T1000 (cell line): Measurements from ENCODE around the gene FKBP6.
"Not testable (repeated sequence)": the region's sequence is repeated elsewhere in the genome, so short reads cannot be mapped to it uniquely, and the experiment has no call there.

Experiments
- DNase-seq: peaks from one replicate; lab custom pipeline; 2025; ENCODE audit warnings: mixed read lengths; lab: John Stamatoyannopoulos, UW

FKBP6 gene

GRCh38 chr7:73358590-73359275 is 30.8 kb downstream of the FKBP6 start:
- no peak for DNase-seq

GRCh38 chr7:73359306-73359705 is 31.3 kb downstream of the FKBP6 start:
- no peak for DNase-seq

GRCh38 chr7:73359746-73360375 is 31.9 kb downstream of the FKBP6 start:
- no peak for DNase-seq

GRCh38 chr7:73360590-73360989 is 32.6 kb downstream of the FKBP6 start:
- not testable (repeated sequence) for DNase-seq

DNA sequence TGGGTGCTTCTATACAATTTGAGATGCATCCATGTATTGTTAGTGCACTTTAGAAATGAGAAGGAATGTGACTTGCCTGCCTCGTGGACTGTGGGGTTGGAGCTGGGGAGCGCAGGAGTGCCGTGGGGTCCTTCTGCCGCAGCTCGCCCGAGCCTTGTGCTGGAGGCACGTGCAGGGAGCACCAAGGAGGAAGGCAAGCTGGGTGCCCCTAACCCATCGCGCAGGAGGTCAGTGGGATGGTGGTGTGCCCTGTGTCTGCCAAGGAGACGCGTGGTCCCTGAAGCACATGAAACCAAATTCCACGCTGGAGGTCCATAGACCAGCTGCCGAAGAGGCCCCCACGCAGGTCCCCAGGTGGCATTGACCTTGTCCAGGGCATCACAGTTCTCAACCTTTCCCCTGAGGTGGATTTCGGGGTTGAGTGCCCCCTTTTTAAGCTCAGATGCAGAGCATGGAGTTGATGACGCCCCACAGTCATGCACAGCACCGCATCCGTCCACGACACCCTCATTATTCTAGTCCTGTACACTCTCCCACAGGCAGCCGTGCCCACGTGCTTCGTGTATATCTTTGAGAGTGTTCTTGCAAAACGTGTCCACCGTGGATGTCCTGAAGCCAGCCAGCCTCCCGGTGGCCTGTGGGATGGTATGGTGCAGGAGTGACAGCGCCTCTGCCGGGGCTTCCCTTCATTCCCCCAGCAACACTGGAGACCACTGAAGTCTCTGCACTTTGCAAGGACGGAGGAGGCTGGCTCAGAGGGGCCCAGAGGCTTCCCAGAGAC is 35.5 kb downstream of the FKBP6 start:
- no peak for DNase-seq

DNA sequence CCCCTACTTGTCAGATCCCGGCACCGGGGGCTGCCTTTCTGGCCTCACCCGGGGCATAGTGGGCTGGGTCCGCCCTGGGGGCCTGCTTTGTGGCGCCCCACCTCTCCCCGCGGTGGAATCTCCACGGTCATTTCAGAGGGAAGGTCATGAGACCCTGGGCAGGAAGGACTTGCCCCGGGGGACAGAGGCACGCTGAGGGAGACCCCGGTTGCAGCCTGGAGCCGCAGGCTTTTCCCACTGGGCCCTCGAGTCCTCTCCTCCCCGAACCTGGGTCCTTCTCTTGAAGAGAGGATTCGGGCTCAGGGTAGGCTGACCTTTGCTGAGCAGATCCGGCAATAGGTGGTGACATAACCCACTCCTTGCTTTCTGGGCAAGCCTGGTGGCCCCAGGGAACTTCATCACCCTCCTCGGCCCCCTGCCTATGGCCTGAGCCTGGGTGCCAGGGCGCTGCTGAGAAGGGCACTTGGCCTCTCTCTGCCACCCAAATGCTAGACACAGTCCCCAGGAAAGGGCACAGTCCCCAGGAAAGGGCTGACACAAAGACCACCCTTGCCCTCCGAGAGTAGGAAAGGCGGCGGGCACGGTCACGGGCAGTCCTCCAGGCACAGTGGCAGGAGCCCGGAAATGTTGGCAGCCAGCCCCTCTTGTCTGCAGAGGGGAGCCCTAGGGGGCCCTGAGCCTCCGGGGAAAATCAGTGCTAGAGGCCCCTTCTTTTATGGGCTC is 36.2 kb downstream of the FKBP6 start:
- no peak for DNase-seq

GRCh38 chr7:73366127-73366526 is 38.2 kb downstream of the FKBP6 start:
- no peak for DNase-seq

DNA sequence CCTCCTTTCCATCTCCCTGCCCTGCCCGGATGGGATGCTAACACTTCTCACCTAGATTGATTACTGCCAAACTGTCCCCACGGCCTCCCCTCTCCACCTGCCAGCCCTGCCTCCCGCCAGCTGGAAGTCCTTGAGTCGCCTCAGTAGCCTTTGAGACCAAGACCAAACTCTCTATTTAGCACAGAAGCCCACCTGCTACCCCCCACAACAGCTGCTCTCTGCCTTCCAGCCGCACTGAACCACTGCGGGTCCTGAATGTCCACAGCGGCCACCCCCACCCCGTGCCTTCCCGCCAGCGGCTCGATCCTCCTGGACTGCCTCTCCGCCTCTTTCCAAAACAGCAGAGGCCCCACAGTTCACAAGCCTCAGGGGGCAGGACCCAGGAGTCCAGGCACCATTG is 39.0 kb downstream of the FKBP6 start:
- no peak for DNase-seq

DNA sequence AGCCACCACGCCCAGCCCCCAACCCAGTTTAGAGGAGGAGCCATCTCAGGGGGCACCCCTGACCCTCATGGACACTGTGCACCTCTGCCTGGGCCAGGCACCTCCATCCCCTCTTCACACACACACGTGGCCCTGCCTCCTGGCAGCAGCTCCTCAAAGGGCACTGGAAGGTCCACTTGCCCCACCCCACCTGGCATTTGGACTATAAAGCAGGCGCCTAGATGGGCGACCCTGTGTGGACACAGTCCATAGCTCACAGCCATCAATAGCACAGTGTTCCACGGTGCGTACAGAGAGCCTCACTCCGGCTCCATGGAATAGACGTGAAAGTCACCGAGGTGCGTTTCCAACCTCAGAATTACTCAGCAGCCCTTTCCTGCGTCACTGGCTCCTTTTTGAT is 41.0 kb downstream of the FKBP6 start:
- no peak for DNase-seq

GRCh38 chr7:73369622-73370021 is 41.7 kb downstream of the FKBP6 start:
- DNase-seq = no peak

DNA sequence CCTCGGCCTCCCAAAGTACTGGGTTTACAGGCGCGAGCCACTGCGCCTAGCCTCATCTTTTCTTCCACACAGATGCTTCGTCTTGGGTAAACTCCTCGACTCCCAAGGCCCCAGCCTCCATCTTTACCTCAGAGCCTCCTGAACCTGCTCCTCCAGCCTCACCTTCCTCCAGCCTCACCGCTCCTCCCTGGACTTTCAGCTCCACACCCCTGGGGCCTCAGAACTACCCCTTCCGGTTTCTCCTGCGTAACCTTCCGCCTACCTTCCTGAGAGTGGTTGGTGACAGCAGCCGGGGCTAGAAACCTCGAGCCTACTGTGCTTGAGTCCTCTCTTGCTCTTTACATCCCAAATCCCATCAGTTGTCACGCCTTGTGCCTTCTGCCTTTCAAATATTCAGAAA is 45.8 kb downstream of the FKBP6 start:
- no peak for DNase-seq

GRCh38 chr7:73376262-73376661 is 48.3 kb downstream of the FKBP6 start:
- not testable (repeated sequence) for DNase-seq

- no peak for DNase-seq
Measured at GRCh38 chr7:73376671-73377412, 48.9 kb downstream of the FKBP6 start.

DNA sequence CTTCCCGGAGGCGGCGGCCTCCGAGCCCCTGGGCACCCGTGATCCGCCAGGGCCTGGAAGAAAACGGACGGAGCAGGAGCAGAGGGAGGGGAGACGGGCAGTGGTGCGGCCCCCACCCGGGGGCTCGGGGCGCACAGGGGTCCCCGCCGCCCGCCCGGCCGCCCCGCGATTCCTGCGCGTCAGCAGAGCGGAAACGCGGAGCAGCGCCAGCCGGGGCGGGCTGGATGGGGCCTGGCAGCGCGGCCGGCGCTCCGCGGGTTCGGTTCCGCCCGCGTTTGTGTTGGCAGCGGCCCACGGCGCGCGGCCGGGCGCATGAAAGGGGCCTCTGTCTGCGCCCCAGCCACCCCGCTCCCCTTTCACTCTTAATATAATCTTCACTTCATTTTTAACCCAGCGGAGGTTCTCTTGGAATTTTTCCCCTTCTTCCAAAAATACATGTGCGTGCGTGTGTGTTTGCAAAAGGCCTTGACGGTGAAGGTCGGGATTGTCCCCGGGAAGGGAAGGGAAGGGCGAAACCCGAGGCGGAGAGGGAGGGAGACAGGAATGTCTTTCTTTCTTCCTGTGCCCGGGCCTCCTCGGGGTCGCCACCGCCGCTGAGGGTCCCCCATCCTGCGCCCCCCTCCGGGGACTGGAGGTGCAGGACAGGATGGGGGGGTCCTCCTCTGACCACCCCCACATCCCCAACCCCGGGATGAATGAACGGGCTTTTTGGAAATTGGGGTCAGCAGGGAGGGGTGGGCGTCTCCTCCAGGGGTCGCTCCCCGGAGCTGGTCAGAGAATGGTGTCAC is 49.6 kb downstream of the FKBP6 start:
- DNase-seq = not testable (repeated sequence)

- no peak for DNase-seq
Measured at GRCh38 chr7:73382934-73383503, 55.1 kb downstream of the FKBP6 start.

DNA sequence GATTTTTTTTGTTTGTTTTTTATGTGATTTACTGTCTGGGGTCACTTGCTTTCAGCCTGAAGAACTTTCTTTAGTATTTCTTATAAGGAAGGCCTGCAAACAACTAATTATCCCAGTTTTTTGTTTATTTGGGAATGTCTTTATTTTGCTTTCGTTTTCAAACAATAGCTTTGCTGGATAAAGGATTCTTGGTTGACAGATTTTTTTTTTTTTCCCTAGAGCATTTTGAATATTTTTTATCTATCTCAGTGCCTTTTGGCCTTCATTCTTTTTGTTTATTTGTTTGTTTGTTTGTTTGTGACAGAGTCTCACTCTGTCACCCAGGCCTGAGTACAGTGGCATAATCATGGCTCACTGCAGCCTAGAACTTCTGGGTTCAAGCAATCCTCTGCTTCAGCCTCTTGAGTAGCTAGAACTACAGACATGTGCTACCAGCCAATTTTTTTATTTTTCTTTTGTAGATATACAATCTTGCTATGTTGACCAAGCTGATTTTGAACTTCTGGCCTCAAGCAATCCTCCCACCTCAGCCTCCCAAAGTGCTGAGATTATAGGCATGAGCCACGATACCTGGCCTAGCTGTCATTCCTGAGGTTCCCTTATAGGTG is 59.4 kb downstream of the FKBP6 start:
- DNase-seq = no peak

- no peak for DNase-seq
Measured at GRCh38 chr7:73387908-73388414, 60.0 kb downstream of the FKBP6 start.

DNA sequence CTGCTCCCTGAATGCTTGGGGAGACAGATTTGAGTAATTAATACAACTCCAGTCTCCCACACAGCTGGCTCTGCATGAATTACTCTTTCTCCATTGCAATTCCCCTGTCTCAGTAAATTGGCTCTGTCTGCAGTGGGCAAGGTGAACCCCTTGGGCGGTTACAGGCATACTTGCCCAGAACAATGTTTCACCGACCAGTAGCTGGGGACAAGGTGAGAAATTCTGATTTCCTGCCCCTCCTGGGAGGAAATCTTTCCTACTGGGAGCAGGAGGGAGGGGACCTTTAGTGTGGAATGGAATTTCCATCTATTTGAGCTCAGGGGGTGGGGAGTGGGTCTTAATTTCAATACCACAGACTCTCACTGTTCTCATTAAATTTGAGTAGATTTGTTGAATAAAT is 63.4 kb downstream of the FKBP6 start:
- DNase-seq = no peak

- no peak for DNase-seq
Measured at GRCh38 chr7:73394422-73394821, 66.5 kb downstream of the FKBP6 start.
